DLD1 (cell line): Measurements from ENCODE around the gene POLA2.
"Not testable (repeated sequence)": the region's sequence is repeated elsewhere in the genome, so short reads cannot be mapped to it uniquely, and the experiment has no call there.

ENCODE experiments used
- in situ Hi-C: cut with HindIII; loops from 2 replicates; pipeline ENCODE4 v1.10.0; 2017; ENCODE audit warnings: low sequenced_read_pairs

POLA2 gene

GRCh38 chr11:65241692-65242091 lies 20.1 kb upstream of the POLA2 start:
- in situ Hi-C loops = no loop called here

GRCh38 chr11:65242389-65242788 lies 19.4 kb upstream of the POLA2 start:
- in situ Hi-C loops = no loop called here

- in situ Hi-C loops = no loop called here
These were observed 18.0 kb upstream of the POLA2 start for GRCh38 chr11:65243797-65244196.

GRCh38 chr11:65245046-65245445 lies 16.7 kb upstream of the POLA2 start:
- in situ Hi-C loops = not testable (repeated sequence)

GRCh38 chr11:65246506-65246905 lies 15.3 kb upstream of the POLA2 start:
- in situ Hi-C loops = no loop called here

GRCh38 chr11:65248184-65248710 lies 13.5 kb upstream of the POLA2 start:
- in situ Hi-C loops = not testable (repeated sequence)

- in situ Hi-C loops = no loop called here
These were observed 10.3 kb upstream of the POLA2 start for GRCh38 chr11:65251476-65251875.

GRCh38 chr11:65254724-65255123 lies 7.0 kb upstream of the POLA2 start:
- in situ Hi-C loops = no loop called here

- in situ Hi-C loops = no loop called here
These were observed 2.8 kb upstream of the POLA2 start for GRCh38 chr11:65258988-65259387.

GRCh38 chr11:65260302-65260701 lies 1.5 kb upstream of the POLA2 start:
- in situ Hi-C loops = no loop called here

GRCh38 chr11:65260756-65261590 lies 789 bp upstream of the POLA2 start:
- in situ Hi-C loops = no loop called here

GRCh38 chr11:65262381-65262680 lies 569 bp downstream of the POLA2 start:
- in situ Hi-C loops = no loop called here

GRCh38 chr11:65262776-65263175 lies 1.0 kb downstream of the POLA2 start:
- in situ Hi-C loops = no loop called here

GRCh38 chr11:65264747-65265146 lies 3.0 kb downstream of the POLA2 start:
- in situ Hi-C loops = not testable (repeated sequence)

- in situ Hi-C loops = no loop called here
These were observed 4.4 kb downstream of the POLA2 start for GRCh38 chr11:65266210-65266609.

GRCh38 chr11:65274735-65275682 lies 13.2 kb downstream of the POLA2 start:
- in situ Hi-C loops = no loop called here

GRCh38 chr11:65275906-65276305 lies 14.1 kb downstream of the POLA2 start:
- in situ Hi-C loops = no loop called here

GRCh38 chr11:65277631-65278277 lies 16.0 kb downstream of the POLA2 start:
- in situ Hi-C loops = no loop called here

- in situ Hi-C loops = no loop called here
These were observed 16.6 kb downstream of the POLA2 start for GRCh38 chr11:65278356-65278755.

GRCh38 chr11:65279279-65279678 lies 17.5 kb downstream of the POLA2 start:
- in situ Hi-C loops = no loop called here

- in situ Hi-C loops = no loop called here
These were observed 18.1 kb downstream of the POLA2 start for GRCh38 chr11:65279741-65280440.
